Mucosa of rectum (tissue), 2 donors: ENCODE data around the gene CFAP119.

ENCODE experiments used
- H3K27ac ChIP-seq, 2 donors: one replicate each; pipeline ENCODE4 v1.7.0; 2013; ENCODE audit warnings: inconsistent platforms in 2 of 2, low read depth in 2 of 2, low read length in 2 of 2
- H3K27me3 ChIP-seq, 2 donors: one replicate each; pipeline ENCODE4 v1.7.0; 2013; ENCODE audit warnings: low read length in 2 of 2; ENCODE audit not compliant: control insufficient read depth in 2 of 2, insufficient read depth in 2 of 2
- H3K36me3 ChIP-seq, 2 donors: one replicate each; pipeline ENCODE4 v1.7.0; 2013; ENCODE audit warnings: low read length in 2 of 2; ENCODE audit not compliant: control insufficient read depth in 2 of 2, insufficient read depth in 2 of 2
- H3K4me1 ChIP-seq, 2 donors: one replicate each; pipeline ENCODE4 v1.7.0; 2013; ENCODE audit warnings: low read length in 2 of 2, mild to moderate bottlenecking in 1 of 2; ENCODE audit not compliant: control insufficient read depth in 2 of 2, insufficient read depth in 2 of 2
- H3K4me3 ChIP-seq, 2 donors: one replicate each; pipeline ENCODE4 v1.7.0; 2013; ENCODE audit warnings: low read length in 2 of 2
- H3K9ac ChIP-seq, 2 donors: one replicate each; pipeline ENCODE4 v1.7.0; 2013; ENCODE audit warnings: low read length in 2 of 2, low read depth in 1 of 2, mild to moderate bottlenecking in 1 of 2
- H3K9me3 ChIP-seq, 2 donors: one replicate each; pipeline ENCODE4 v1.7.0; 2013; ENCODE audit warnings: low read length in 2 of 2; ENCODE audit not compliant: control insufficient read depth in 2 of 2
- donor health status: healthy.
- donor health status: Normal muscosa, but diverticular disease.

Gene CFAP119

GRCh38 chr16:30724641-30725417, 37.0 kb downstream of the CFAP119 start:
- Histone ChIP-seq H3K36me3 (peaks cover 66 to 70% of the 10 kb centered on the region in 2 donors), H3K27ac (peak overlapping the region; percentile 80 to 87)

GRCh38 chr16:30723725-30724355, 38.0 kb downstream of the CFAP119 start:
- Histone ChIP-seq H3K27ac (peak overlapping the region in 1 of 2 donors; percentile 87), H3K9ac (no peak overlapping the region), H3K27me3 (no peaks in the 10 kb centered on the region), H3K4me1 (peaks cover 24 to 27% of the 10 kb centered on the region in 2 donors), H3K4me3 (no peak overlapping the region), H3K9me3 (no peaks in the 10 kb centered on the region), H3K36me3 (peaks cover 64 to 67% of the 10 kb centered on the region in 2 donors)

More at GRCh38 chr16:30724641-30725417, 37.0 kb downstream of the CFAP119 start:
- H3K4me3 ChIP-seq, result no peak overlapping the region
- H3K9me3 ChIP-seq, result no peaks in the 10 kb centered on the region
- no peaks in the 10 kb centered on the region for H3K27me3 ChIP-seq
- H3K9ac ChIP-seq, result peak overlapping the region in 1 of 2 donors; percentile 9
- H3K4me1 ChIP-seq, result peaks cover 29 to 31% of the 10 kb centered on the region in 2 donors

DNA sequence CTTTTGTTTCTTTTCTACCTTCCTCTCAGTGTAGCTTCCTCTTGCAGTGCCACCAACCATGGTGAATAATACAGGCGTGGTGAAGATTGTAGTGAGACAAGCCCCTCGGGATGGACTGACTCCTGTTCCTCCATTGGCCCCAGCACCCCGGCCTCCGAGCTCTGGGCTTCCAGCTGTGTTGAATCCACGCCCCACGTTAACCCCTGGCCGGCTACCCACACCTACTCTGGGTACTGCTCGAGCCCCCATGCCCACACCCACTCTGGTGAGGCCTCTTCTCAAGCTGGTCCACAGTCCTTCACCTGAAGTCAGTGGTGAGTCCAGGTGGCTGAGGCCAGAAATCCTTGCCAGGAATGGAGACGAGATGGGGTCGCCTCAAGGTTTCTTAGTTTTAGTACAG, 38.9 kb downstream of the CFAP119 start:
- no peak overlapping the region for H3K9ac ChIP-seq
- peak overlapping the region in 1 of 2 donors; percentile 65 for H3K27ac ChIP-seq
- H3K9me3 ChIP-seq, result no peaks in the 10 kb centered on the region
- no peaks in the 10 kb centered on the region for H3K27me3 ChIP-seq
- H3K4me1 ChIP-seq, result peaks cover 23 to 24% of the 10 kb centered on the region in 2 donors
- peaks cover 68 to 71% of the 10 kb centered on the region in 2 donors for H3K36me3 ChIP-seq
- no peak overlapping the region for H3K4me3 ChIP-seq

- H3K27me3 ChIP-seq, result no peaks in the 10 kb centered on the region
- peak overlapping the region; percentile 15 to 65 for H3K27ac ChIP-seq
- H3K4me1 ChIP-seq, result peaks cover 23 to 24% of the 10 kb centered on the region in 2 donors
- peaks cover 68 to 74% of the 10 kb centered on the region in 2 donors for H3K36me3 ChIP-seq
- no peak overlapping the region for H3K9ac ChIP-seq
- no peaks in the 10 kb centered on the region for H3K9me3 ChIP-seq
- no peak overlapping the region for H3K4me3 ChIP-seq
These were observed 39.4 kb downstream of the CFAP119 start for GRCh38 chr16:30722443-30722842.

GRCh38 chr16:30721606-30722005, 40.3 kb downstream of the CFAP119 start:
- H3K9me3 ChIP-seq, result no peaks in the 10 kb centered on the region
- no peak overlapping the region for H3K4me3 ChIP-seq
- H3K9ac ChIP-seq, result no peak overlapping the region
- peaks cover 75 to 83% of the 10 kb centered on the region in 2 donors for H3K36me3 ChIP-seq
- no peaks in the 10 kb centered on the region for H3K27me3 ChIP-seq
- peaks cover 23 to 24% of the 10 kb centered on the region in 2 donors for H3K4me1 ChIP-seq
- peak overlapping the region; percentile 38 to 65 for H3K27ac ChIP-seq

DNA sequence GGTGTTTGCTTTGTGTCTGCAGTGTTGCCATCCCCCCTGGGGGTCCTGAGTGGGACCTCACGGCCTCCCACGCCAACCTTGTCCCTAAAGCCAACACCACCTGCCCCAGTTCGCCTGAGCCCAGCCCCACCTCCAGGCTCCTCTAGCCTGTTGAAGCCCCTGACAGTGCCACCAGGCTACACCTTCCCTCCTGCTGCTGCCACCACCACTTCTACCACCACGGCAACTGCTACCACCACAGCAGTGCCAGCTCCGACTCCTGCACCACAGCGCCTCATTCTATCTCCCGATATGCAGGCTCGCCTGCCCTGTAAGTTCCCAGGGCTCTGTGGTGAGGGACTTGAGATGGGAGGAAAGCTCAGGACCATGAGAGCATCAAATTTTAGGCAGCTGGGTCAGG, 40.7 kb downstream of the CFAP119 start:
- H3K27me3 ChIP-seq, result no peaks in the 10 kb centered on the region
- no peak overlapping the region for H3K9ac ChIP-seq
- H3K9me3 ChIP-seq, result no peaks in the 10 kb centered on the region
- H3K36me3 ChIP-seq, result peaks cover 79 to 87% of the 10 kb centered on the region in 2 donors
- H3K27ac ChIP-seq, result peak overlapping the region in 1 of 2 donors; percentile 38
- H3K4me1 ChIP-seq, result peaks cover 22 to 23% of the 10 kb centered on the region in 2 donors
- no peak overlapping the region for H3K4me3 ChIP-seq

DNA sequence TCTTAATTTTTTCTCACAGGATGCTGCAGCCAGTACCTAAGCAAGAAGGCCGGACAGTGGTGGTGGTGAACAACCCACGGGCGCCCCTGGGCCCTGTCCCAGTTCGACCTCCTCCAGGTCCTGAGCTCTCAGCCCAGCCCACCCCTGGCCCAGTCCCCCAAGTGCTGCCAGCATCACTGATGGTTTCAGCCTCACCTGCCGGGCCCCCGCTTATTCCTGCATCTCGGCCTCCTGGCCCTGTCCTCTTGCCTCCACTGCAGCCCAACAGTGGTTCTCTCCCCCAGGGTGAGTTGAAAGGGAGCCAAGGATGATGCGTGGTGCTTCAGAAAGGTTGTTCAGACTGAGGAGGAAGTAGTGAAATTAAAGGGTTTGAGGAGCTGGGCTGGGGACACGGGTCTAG, 41.2 kb downstream of the CFAP119 start:
- no peak overlapping the region for H3K4me3 ChIP-seq
- H3K27me3 ChIP-seq, result no peaks in the 10 kb centered on the region
- H3K9me3 ChIP-seq, result no peaks in the 10 kb centered on the region
- H3K27ac ChIP-seq, result no peak overlapping the region
- H3K36me3 ChIP-seq, result peaks cover 79 to 89% of the 10 kb centered on the region in 2 donors
- no peak overlapping the region for H3K9ac ChIP-seq
- peaks cover 18 to 20% of the 10 kb centered on the region in 2 donors for H3K4me1 ChIP-seq

DNA sequence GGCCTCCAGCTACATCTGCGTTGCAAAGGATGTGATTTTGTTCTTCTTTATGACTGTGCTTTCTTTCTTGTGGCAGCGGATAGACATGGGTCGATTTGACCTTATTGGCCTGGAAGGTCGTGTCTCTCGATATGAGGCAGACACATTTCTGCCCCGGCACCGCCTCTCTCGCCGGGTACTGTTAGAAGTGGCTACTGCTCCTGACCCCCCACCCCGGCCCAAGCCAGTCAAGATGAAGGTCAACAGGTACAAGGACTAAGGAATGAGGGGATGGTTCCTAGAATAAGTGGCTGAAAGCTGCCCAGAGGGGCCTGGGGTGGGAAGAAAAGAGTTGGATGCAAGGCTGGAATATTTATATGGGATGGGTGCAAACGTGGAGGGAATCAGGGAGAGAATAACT, 41.8 kb downstream of the CFAP119 start:
- peaks cover 81 to 90% of the 10 kb centered on the region in 2 donors for H3K36me3 ChIP-seq

DNA sequence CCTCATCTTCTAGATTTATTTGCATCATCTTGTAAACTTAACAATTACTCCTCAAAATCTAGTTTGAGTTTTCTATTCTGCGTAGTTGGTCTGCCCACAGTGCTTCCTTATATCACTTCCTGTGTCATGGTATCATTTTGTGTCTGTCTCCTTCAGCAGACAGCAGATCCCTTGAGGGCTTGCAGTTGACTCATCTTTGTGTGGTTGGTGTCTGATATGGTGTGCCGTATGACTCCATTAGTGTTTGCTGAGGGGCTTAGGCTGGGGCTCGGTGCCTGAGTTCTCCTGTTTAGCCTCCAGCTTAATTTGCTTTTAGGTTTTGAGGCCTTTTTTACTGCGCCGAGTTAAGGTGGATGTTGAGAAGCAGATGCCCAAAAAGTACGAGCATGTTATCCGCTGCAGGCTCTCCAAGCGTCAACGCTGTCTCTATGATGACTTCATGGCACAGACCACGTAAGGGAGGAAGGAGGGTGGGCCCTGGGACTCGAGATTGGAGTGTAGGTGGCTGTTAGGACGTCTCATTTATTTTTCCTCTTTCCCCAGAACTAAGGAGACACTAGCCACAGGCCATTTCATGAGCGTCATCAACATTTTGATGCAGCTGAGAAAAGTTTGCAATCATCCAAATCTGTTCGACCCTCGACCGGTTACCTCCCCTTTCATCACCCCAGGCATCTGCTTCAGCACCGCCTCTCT, 46.0 kb downstream of the CFAP119 start:
- Histone ChIP-seq H3K9ac (no peak overlapping the region), H3K36me3 (peaks cover 75 to 84% of the 10 kb centered on the region in 2 donors), H3K4me1 (no peaks in the 10 kb centered on the region), H3K9me3 (no peaks in the 10 kb centered on the region), H3K27ac (peak overlapping the region in 1 of 2 donors; percentile 5), H3K4me3 (no peak overlapping the region), H3K27me3 (no peaks in the 10 kb centered on the region)

More for the DNA sequence above, 41.8 kb downstream of the CFAP119 start:
- H3K9ac ChIP-seq, result no peak overlapping the region
- H3K27me3 ChIP-seq, result no peaks in the 10 kb centered on the region
- H3K9me3 ChIP-seq, result no peaks in the 10 kb centered on the region
- no peak overlapping the region for H3K27ac ChIP-seq
- H3K4me1 ChIP-seq, result peaks cover 12 to 14% of the 10 kb centered on the region in 2 donors
- H3K4me3 ChIP-seq, result no peak overlapping the region

- no peaks in the 10 kb centered on the region for H3K4me1 ChIP-seq
- no peak overlapping the region for H3K4me3 ChIP-seq
- H3K36me3 ChIP-seq, result peaks cover 83 to 91% of the 10 kb centered on the region in 2 donors
- no peaks in the 10 kb centered on the region for H3K9me3 ChIP-seq
- H3K27me3 ChIP-seq, result no peaks in the 10 kb centered on the region
- H3K9ac ChIP-seq, result no peak overlapping the region
- H3K27ac ChIP-seq, result no peak overlapping the region
These were observed 50.1 kb downstream of the CFAP119 start for GRCh38 chr16:30711712-30712111.
